Activated naive CD4-positive, alpha-beta T cell (primary cell): ENCODE results near the gene FAT2.
"Not testable (repeated sequence)": the region's sequence is repeated elsewhere in the genome, so short reads cannot be mapped to it uniquely, and the experiment has no call there.

Source experiments
- DNase-seq, 4 experiments: peaks; one replicate each; lab custom pipeline; 2025; lab: John Stamatoyannopoulos, UW

FAT2 gene

GRCh38 chr5:151611127-151611775 lies 20.1 kb upstream of the FAT2 start:
- no peak for DNase-seq

- no peak for DNase-seq
These were observed 17.4 kb upstream of the FAT2 start for GRCh38 chr5:151608522-151608921.

- no peak for DNase-seq
These were observed 16.2 kb upstream of the FAT2 start for GRCh38 chr5:151607304-151607703.

DNA sequence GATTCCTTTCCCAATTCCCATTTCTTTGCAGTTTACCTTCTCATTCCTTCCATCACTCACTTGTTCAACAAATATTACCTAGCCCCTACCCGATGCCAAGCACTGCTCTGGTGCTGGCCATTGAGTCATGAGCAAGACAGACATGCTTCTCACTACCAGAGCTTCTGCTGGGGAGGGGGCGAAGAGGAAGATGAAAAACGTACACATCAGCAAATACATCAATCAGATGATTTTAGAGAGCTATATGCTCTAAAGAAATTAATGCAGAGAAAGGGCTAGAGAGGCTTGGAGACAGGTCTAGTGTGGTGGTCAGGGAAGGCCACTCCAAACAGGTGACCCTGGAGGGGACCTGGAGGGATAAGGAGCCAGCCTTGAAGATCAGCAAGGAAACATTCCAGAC lies 14.4 kb upstream of the FAT2 start:
- DNase-seq: no peak

DNA sequence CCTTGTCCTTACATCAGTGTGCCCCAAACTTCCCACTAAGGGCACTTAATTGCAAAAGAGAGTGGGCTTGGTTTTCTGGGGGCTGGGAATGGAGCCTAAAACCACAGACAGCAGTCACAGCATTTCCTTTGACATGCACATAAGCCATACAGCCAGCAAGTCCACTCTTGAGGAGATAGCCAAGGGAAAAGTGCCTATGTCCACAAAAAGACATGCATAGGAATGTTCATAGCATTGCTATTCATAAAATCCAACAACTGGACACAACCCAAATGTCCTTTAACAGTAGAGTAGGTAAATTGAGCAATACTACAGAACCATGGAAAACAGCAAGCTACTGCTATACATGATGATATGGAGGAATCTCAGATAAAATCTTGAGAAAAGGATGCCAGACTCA lies 11.7 kb upstream of the FAT2 start:
- no peak for DNase-seq

DNA sequence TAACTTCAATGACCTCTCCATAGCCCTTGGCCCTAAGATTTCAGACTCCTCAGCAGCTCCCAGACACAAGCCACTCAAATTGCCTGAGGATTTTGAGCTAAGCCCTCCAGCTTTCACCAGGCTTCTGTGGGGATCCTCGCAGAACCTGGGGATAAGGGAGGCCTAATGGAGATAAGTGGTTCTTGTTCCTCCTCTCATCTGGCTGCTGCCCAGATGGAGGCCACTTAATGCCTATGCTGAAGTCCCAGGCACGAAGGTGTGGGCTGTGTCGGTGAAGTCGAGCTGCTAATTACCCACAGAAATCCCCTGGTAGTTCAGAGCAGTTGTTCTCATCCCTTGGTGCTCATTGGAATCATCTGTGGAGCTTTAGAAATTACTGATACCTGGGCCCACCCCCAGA lies 10.3 kb upstream of the FAT2 start:
- no peak for DNase-seq

GRCh38 chr5:151600069-151600665 lies 9.0 kb upstream of the FAT2 start:
- no peak for DNase-seq

GRCh38 chr5:151598984-151599383 lies 7.9 kb upstream of the FAT2 start:
- no peak for DNase-seq

DNA sequence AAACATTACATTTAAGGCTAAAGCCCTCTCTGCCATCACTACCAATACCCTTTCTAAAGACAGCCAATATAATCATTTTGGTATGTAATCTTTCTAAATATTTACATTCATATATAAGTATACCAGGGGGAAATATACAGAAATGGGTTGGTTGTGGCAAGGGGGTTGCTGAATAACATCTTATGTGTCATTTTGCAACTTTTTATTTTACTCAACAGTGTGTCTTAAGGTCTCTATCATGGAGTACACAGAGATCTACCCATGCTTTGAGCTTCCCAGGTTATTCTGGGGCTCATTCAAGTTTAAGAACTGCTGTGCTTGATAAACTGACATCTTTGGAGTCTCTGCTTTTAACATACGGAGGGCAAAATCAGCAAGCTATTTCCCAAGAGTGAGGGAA lies 7.4 kb upstream of the FAT2 start:
- no peak for DNase-seq

DNA sequence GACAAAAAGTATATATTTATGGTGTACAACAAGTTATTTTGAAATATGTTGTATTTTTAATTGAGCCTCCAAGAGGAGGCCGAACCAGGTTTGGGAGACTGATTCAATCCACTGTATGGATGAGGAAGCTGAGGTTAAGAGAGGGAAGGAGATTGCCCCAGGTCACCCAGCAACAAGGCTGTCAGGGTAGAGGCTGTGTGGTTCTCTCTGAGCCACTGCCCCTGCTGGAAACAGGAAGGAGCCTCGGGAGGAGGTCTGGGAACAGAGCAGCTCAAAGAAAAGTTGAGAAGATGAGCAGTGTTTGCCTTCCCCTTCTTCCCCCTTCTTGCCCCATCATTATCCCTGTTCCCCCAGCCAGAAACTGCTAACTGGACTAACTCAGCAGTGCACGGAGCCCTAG lies 6.6 kb upstream of the FAT2 start:
- DNase-seq: no peak

- DNase-seq: no peak
These were observed 5.9 kb upstream of the FAT2 start for GRCh38 chr5:151596828-151597539.

GRCh38 chr5:151595411-151595826 lies 4.3 kb upstream of the FAT2 start:
- no peak for DNase-seq

GRCh38 chr5:151592855-151593408 lies 1.8 kb upstream of the FAT2 start:
- DNase-seq: no peak

GRCh38 chr5:151589878-151590570 lies 1.1 kb downstream of the FAT2 start:
- DNase-seq: no peak

GRCh38 chr5:151587796-151588555 lies 3.2 kb downstream of the FAT2 start:
- no peak for DNase-seq

- DNase-seq: no peak
These were observed 5.2 kb downstream of the FAT2 start for GRCh38 chr5:151585970-151586369.

- not testable (repeated sequence) for DNase-seq
These were observed 5.8 kb downstream of the FAT2 start for GRCh38 chr5:151585344-151585743.

DNA sequence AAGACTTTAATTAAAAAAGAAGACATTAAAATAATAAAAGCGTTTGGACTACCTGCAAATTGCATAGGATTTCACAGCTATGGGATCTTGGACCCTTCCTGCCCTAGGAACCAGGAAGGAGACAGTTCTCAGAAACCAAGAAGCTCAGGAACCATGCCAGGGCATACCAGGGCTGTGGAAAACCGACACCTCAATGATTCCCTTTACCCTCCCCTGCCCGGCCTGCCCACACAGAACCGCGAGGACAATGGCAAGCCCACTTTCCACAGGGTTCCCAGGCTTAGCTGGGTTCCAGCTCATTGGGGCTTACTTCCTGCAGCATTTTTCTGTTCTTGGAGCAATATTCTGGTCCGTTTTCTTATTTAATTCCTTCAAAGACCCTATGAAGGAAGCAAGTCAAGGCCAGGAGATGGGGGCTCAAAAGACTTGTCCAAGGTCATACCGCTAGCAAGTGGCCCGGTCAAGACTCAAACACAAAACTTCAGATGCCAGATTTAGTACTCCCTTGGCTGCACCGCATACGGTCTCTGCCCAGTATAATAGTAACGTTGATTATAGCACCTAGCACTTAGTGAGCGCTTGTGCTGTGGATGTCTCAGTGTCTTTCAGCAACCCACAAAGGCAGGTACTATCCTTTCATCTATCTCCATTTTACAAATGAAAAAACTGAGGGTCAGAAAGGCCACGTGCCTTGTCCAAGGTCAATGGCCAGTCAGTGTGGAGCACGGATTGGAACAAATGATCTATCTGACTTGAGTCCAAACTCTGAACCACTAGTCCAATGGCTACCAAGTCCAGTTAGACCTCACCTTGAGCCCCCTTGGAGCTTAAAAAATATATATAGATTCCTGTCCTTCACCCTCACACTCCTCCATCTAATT lies 6.8 kb downstream of the FAT2 start:
- DNase-seq: no peak

DNA sequence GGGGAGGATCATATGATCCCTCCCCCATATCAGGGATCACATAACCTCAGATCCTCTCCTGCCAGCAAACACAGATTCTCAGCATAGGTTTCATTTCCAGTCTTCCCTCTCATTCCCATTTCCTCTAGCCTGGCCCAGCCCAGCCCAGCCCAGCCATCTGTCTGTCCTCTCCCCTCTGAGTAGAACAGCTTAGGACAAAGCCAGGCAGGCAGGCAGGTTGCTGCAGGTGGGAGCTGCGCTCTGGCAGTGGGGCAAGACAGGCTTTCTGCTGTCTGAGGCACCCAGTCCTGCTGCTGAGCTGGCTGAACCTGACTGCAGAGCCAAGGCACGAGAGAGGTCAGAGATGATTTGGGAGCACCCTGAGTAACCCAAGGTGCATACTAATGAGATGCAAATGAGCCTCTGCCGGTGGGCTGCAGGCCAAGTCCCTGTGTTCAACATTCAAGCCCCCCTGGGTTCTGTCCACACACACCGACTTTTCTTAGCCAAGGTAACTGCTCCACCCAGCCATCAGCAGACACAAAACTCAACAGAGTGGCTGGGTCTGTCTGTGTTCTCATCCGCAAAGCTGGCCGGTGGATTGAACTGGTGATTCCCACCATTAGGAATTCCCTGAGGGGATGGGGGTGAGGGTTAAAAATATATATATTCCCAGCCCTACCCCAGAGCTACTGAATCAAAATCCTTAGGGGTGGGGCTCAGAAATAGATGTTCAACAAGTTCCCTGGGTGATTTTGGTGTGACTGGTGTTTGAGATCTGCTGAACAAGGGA lies 9.1 kb downstream of the FAT2 start:
- no peak for DNase-seq

- no peak for DNase-seq
These were observed 9.8 kb downstream of the FAT2 start for GRCh38 chr5:151581347-151581746.
